HL-60/S4 treated with retinoic acid at 250 ng/mL for 4 days and 3 days (cell line): Measurements from ENCODE around the gene ANKRD2.

Source experiments
- in situ Hi-C: fragments of 300-500 bp; cut with MboI; formaldehyde crosslinking; loops from 2 replicates; pipeline ENCODE4 v1.7.0; 2022; ENCODE audit warnings: low sequenced_read_pairs

Gene ANKRD2

GRCh38 chr10:97590748-97591495 lies 18.3 kb downstream of the ANKRD2 start:
- in situ Hi-C loops: no loop called here

GRCh38 chr10:97593421-97593820 lies 20.8 kb downstream of the ANKRD2 start:
- in situ Hi-C loops: no loop called here

GRCh38 chr10:97596101-97597082 lies 23.8 kb downstream of the ANKRD2 start:
- in situ Hi-C loops: no loop called here

GRCh38 chr10:97597778-97598177 lies 25.2 kb downstream of the ANKRD2 start:
- in situ Hi-C loops: no loop called here

GRCh38 chr10:97598407-97599271 lies 26.1 kb downstream of the ANKRD2 start:
- in situ Hi-C loops: no loop called here

GRCh38 chr10:97599272-97599619 lies 26.7 kb downstream of the ANKRD2 start:
- in situ Hi-C loops: no loop called here

- in situ Hi-C loops: no loop called here
Observed at GRCh38 chr10:97600616-97601015, 28.0 kb downstream of the ANKRD2 start.

- in situ Hi-C loops: no loop called here
Observed at GRCh38 chr10:97601268-97602215, 29.0 kb downstream of the ANKRD2 start.

GRCh38 chr10:97607095-97607636 lies 34.6 kb downstream of the ANKRD2 start:
- in situ Hi-C loops: no loop called here

GRCh38 chr10:97608991-97609561 lies 36.5 kb downstream of the ANKRD2 start:
- in situ Hi-C loops: no loop called here

GRCh38 chr10:97611473-97611872 lies 38.9 kb downstream of the ANKRD2 start:
- in situ Hi-C loops: no loop called here

- in situ Hi-C loops: no loop called here
Observed at GRCh38 chr10:97612386-97612785, 39.8 kb downstream of the ANKRD2 start.

GRCh38 chr10:97618285-97618684 lies 45.7 kb downstream of the ANKRD2 start:
- in situ Hi-C loops: no loop called here

- in situ Hi-C loops: no loop called here
Observed at GRCh38 chr10:97618733-97619132, 46.2 kb downstream of the ANKRD2 start.

GRCh38 chr10:97623277-97623676 lies 50.7 kb downstream of the ANKRD2 start:
- in situ Hi-C loops: no loop called here

- in situ Hi-C loops: no loop called here
Observed at GRCh38 chr10:97627731-97628130, 55.2 kb downstream of the ANKRD2 start.

GRCh38 chr10:97628228-97628627 lies 55.6 kb downstream of the ANKRD2 start:
- in situ Hi-C loops: no loop called here

GRCh38 chr10:97629289-97629688 lies 56.7 kb downstream of the ANKRD2 start:
- in situ Hi-C loops: no loop called here

- in situ Hi-C loops: no loop called here
Observed at GRCh38 chr10:97631098-97631497, 58.5 kb downstream of the ANKRD2 start.
